ENCODE measurements around the gene MYBPHL.

DNA sequence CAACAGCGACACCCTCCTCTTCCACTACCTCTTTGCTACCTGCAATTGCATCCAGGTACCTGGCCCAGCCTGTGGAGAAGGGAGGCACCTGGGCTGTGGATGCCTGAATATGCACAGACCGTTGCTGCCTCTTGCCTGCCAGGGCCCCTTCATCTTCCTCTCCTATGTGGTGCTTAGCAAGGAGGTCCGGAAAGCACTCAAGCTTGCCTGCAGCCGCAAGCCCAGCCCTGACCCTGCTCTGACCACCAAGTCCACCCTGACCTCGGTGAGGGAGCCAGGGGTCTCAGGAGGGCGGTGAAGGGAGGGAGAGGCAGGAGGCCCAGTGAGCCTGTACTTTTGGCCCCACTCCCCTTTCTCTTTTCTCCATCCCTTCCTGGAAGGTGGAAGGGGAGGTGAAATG is 35.4 kb downstream of the MYBPHL start:
- TF ChIP-seq ZNF615 (CRISPR knock-in tag; IDR thresholded peaks at IDR 0.05; ENCODE audit: borderline replicate concordance) (no peak), SRF (IDR thresholded peaks at IDR 0.05; ENCODE audit: low read depth, low read length) (no peak), SRSF9 (IDR thresholded peaks at IDR 0.05; ENCODE audit: borderline replicate concordance, insufficient read depth, low read depth, low read length, poor library complexity, severe bottlenecking) (no peak), SRY (CRISPR knock-in tag; IDR thresholded peaks at IDR 0.05) (no peak), SMC3 (IDR thresholded peaks at IDR 0.05; ENCODE audit: low read length) (no peak), RFX5 (IDR thresholded peaks at IDR 0.05; ENCODE audit: low read depth, low read length) (no peak), RBFOX2 (IDR thresholded peaks at IDR 0.05; ENCODE audit: low read depth, low read length) (no peak), TBL1XR1 (IDR thresholded peaks at IDR 0.05; ENCODE audit: borderline replicate concordance, low read length, partially characterized antibody) (no peak), EZH2 (conservative IDR thresholded peaks at IDR 0.05; ENCODE audit: low read depth, low read length) (no peak), CBX5 (CRISPR knock-in tag; IDR thresholded peaks at IDR 0.05; ENCODE audit: borderline replicate concordance) (no peak)
- TF ChIP-seq, protein P1, sequence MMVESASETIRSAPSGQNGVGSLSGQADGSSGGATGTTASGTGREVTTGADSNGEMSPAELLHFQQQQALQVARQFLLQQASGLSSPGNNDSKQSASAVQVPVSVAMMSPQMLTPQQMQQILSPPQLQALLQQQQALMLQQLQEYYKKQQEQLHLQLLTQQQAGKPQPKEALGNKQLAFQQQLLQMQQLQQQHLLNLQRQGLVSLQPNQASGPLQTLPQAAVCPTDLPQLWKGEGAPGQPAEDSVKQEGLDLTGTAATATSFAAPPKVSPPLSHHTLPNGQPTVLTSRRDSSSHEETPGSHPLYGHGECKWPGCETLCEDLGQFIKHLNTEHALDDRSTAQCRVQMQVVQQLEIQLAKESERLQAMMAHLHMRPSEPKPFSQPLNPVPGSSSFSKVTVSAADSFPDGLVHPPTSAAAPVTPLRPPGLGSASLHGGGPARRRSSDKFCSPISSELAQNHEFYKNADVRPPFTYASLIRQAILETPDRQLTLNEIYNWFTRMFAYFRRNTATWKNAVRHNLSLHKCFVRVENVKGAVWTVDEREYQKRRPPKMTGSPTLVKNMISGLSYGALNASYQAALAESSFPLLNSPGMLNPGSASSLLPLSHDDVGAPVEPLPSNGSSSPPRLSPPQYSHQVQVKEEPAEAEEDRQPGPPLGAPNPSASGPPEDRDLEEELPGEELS (CRISPR knock-in tag; IDR thresholded peaks at IDR 0.05) = no peak
- TF ChIP-seq, protein P2, sequence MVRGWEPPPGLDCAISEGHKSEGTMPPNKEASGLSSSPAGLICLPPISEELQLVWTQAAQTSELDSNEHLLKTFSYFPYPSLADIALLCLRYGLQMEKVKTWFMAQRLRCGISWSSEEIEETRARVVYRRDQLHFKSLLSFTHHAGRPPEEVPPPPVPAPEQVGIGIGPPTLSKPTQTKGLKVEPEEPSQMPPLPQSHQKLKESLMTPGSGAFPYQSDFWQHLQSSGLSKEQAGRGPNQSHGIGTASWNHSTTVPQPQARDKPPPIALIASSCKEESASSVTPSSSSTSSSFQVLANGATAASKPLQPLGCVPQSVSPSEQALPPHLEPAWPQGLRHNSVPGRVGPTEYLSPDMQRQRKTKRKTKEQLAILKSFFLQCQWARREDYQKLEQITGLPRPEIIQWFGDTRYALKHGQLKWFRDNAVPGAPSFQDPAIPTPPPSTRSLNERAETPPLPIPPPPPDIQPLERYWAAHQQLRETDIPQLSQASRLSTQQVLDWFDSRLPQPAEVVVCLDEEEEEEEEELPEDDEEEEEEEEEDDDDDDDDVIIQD (CRISPR knock-in tag; IDR thresholded peaks at IDR 0.05; ENCODE audit: low read depth) = no peak
- TF ChIP-seq, protein P3, sequence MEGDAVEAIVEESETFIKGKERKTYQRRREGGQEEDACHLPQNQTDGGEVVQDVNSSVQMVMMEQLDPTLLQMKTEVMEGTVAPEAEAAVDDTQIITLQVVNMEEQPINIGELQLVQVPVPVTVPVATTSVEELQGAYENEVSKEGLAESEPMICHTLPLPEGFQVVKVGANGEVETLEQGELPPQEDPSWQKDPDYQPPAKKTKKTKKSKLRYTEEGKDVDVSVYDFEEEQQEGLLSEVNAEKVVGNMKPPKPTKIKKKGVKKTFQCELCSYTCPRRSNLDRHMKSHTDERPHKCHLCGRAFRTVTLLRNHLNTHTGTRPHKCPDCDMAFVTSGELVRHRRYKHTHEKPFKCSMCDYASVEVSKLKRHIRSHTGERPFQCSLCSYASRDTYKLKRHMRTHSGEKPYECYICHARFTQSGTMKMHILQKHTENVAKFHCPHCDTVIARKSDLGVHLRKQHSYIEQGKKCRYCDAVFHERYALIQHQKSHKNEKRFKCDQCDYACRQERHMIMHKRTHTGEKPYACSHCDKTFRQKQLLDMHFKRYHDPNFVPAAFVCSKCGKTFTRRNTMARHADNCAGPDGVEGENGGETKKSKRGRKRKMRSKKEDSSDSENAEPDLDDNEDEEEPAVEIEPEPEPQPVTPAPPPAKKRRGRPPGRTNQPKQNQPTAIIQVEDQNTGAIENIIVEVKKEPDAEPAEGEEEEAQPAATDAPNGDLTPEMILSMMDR (CRISPR knock-in tag; IDR thresholded peaks at IDR 0.05) = no peak
